NCI-H510A treated with DMSO at 0.1 percent for 48 hours (cell line): ENCODE results near the gene CLIC2.

Experiments
- DNase-seq: peaks from one replicate; lab custom pipeline; 2025; lab: John Stamatoyannopoulos, UW

CLIC2 gene

DNA sequence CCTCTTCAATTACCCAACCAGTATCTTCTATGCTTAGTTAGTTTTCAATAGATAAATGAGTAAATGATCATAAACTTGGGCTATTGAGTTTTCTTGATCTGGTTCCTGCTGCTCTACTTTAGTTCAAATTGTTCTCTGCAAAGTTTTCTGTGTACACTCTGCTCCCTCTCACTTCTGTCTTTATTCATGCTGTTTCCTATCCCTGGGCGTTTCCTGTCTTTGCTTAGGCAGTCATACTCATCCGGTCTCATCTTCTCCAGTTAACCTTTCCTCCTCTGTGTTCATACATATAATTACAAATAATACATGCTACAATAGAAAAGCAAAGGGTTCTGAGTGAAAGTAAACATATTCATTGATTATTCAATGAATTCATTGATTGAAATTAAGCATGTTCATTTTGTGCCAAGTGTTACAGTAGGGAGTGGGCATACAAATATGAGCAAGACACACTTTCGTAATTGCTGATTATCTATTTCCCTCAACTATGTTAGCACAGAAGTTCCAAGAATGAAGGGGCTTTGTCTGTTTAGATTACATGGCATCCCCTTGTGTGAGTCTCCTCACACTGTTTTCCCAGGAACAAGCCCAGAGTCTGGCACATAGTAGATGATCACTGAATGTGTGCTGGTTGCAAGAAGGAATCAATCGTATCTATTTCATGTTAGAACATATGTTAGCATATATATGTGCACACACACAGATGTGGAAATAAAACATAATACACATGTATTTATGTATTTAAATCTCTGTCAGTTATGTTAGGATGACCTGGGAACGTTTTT lies 71.3 kb downstream of the CLIC2 start:
- peak; percentile 12 for DNase-seq

GRCh38 chrX:155259752-155260151 lies 74.7 kb downstream of the CLIC2 start:
- no peak for DNase-seq

DNA sequence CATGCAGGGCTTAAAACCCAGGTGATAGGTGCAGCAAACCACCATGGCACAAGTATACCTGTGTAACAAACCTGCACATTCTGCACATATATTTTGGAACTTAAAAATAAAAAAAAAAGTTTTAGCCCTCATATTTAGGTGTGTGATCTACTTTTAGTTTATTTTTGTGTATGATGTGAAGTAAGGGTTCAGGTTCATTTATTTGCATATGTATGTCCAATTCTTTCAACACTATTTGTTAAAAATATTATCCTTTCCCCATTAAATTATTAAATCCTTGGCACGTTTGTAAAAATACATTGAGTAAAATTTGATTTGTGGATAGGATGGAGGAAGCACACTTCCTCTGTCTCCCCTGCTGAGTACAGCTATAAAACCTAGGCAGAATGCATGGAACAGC lies 83.0 kb downstream of the CLIC2 start:
- DNase-seq, result no peak

DNA sequence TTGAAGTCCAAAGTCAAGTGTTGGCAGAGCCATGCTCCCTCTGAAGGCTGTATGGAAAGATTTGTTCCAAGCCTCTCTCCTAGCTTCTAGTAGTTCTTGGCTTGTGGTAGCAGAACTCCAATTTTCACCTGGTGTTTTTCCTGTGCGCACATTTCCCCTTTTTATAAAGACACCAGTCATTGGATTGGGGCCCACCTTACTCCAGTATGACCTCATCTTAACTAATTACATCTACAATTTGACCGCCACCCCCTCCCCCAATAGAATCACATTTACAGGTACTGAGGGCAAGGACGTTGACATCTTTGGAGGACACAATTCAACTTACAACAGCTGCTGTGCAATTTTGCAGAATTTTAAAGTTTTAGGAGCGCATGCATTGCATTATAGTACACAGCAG lies 86.9 kb downstream of the CLIC2 start:
- DNase-seq, result no peak

- no peak for DNase-seq
These were observed 87.7 kb downstream of the CLIC2 start for GRCh38 chrX:155246748-155247147.

DNA sequence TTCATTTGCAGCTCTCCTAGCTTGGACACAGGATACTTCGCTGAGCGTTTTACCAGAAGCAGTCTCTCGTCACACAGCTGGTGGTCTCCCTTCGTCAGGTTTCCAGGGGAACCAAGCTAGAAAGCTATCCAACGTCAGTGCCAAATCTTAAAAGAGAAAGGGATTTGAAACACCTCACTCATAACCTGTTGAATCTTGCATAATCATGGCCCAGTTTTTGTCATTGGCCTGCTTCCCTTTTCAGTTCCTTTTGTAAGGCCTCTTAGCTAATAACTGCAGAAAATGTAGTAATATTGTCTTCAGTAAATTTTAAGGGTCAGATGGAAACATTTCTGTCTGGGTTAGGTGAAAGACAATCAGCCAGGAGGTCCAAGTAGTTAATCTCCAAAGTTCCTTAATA lies 92.1 kb downstream of the CLIC2 start:
- no peak for DNase-seq

DNA sequence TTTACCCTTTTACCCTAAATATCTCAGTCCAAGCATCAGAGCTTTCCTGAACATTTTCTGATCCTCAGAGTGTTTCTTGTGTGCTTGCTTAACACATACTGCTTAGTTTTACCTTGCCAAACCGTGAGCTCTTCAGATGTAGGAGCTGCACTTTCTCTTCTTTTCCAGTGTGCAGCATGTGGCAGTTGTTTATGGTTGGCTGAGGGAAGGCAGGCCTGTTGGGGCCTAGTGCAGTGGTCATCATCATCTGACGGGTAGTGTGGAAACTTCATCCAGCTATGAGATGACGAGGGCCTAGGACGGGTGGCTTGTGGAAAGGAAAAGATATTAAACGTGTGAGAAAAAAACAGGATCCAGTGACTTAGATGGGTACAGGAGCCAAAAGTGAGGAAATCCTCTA lies 96.7 kb downstream of the CLIC2 start:
- no peak for DNase-seq

- no peak for DNase-seq
These were observed 98.5 kb downstream of the CLIC2 start for GRCh38 chrX:155235891-155236290.

DNA sequence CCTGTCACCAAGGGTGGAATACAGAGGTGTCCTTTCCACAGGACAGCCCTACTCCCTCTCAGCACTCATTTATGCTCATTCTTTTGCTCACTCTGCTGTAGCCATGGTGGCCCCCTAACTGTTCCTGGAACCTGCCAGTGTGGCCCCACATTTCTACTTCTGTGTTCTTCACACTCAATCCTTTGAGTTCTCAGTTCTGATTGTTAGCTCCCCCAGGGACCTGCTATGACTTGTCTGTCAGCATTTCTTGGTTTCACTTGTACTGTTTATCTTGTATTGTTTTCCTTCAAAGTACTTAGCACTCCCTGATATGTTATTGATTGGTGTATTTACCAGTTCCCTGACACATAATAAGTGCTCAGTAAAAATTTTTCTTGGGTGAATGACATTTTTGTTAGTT lies 103.3 kb downstream of the CLIC2 start:
- DNase-seq, result no peak
